Tibial artery (tissue), 4 donors: ENCODE measurements around the gene RASA3.

ENCODE experiments used
- DNase-seq, 2 donors: peaks; one replicate each; pipeline ENCODE4 v3.0.0-alpha.2; 2019
- H3K27ac ChIP-seq, 2 donors: fragments of 200-600 bp; sonication (generic) in 1 of 2; 1 replicate in 1 of 2; 2 replicates in 1 of 2; pipeline ENCODE4 v1.5.1; 2018 to 2019; ENCODE audit warnings: mild to moderate bottlenecking in 1 of 2
- H3K27me3 ChIP-seq, 2 donors: fragments of 200-600 bp; sonication (generic) in 1 of 2; one replicate each; pipeline versions ENCODE4 v1.5.1 to v1.6.0; 2016 to 2019
- H3K36me3 ChIP-seq, 3 donors: fragments of 200-600 bp; sonication (generic) in 2 of 3; one replicate each; pipeline ENCODE4 v1.5.1; 2016 to 2019; ENCODE audit warnings: mild to moderate bottlenecking in 2 of 3
- H3K4me1 ChIP-seq, 4 donors: fragments of 200-600 bp; sonication (generic) in 2 of 4; 1 replicate in 3 of 4; 2 replicates in 1 of 4; pipeline ENCODE4 v1.5.1; 2016 to 2019
- H3K4me3 ChIP-seq, 2 donors: fragments of 200-600 bp; sonication (generic) in 1 of 2; 1 replicate in 1 of 2; 2 replicates in 1 of 2; pipeline ENCODE4 v1.5.1; 2018 to 2019; ENCODE audit warnings: mild to moderate bottlenecking in 2 of 2
- H3K9me3 ChIP-seq, 3 donors: fragments of 200-600 bp; sonication (generic) in 1 of 3; one replicate each; pipeline ENCODE4 v1.5.1; 2016 to 2019
- intact Hi-C: fragments of 100-400 bp; cut with DNase I; formaldehyde crosslinking; loops from one replicate; pipeline ENCODE4 v1.15.0; 2023; ENCODE audit warnings: low total_unique reads
- TF ChIP-seq, protein P1 (sequence below), 2 experiments: fragments of 200-600 bp in 1 of 2; fragments of 450-650 bp in 1 of 2; IDR thresholded peaks; one replicate each; pipeline ENCODE4 v1.5.1; 2017 to 2019; ENCODE audit warnings: antibody characterized with exemption in 2 of 2, mild to moderate bottlenecking in 1 of 2, moderate library complexity in 1 of 2

The RASA3 gene

GRCh38 chr13:114080739-114081561 is 51.5 kb downstream of the RASA3 start:
- no peaks in the 10 kb centered on the region for H3K9me3 ChIP-seq
- H3K4me3 ChIP-seq = no peak overlapping the region
- no peaks in the 10 kb centered on the region for H3K27me3 ChIP-seq
- TF ChIP-seq, protein P1, sequence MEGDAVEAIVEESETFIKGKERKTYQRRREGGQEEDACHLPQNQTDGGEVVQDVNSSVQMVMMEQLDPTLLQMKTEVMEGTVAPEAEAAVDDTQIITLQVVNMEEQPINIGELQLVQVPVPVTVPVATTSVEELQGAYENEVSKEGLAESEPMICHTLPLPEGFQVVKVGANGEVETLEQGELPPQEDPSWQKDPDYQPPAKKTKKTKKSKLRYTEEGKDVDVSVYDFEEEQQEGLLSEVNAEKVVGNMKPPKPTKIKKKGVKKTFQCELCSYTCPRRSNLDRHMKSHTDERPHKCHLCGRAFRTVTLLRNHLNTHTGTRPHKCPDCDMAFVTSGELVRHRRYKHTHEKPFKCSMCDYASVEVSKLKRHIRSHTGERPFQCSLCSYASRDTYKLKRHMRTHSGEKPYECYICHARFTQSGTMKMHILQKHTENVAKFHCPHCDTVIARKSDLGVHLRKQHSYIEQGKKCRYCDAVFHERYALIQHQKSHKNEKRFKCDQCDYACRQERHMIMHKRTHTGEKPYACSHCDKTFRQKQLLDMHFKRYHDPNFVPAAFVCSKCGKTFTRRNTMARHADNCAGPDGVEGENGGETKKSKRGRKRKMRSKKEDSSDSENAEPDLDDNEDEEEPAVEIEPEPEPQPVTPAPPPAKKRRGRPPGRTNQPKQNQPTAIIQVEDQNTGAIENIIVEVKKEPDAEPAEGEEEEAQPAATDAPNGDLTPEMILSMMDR (IDR thresholded peaks at IDR 0.05) = no peak
- peaks cover 0 to 1% (median under 1%) of the 10 kb centered on the region in 3 donors for H3K36me3 ChIP-seq
- intact Hi-C loops = no loop called here
- H3K27ac ChIP-seq = no peak overlapping the region
- peaks cover 0 to 11% (median 6%) of the 10 kb centered on the region in 4 donors for H3K4me1 ChIP-seq
- DNase-seq = peak in 1 of 2 donors; percentile 60

- no peak overlapping the region for H3K4me3 ChIP-seq
- no peaks in the 10 kb centered on the region for H3K27me3 ChIP-seq
- TF ChIP-seq, protein P1 (IDR thresholded peaks at IDR 0.05) = no peak
- peak; percentile 28 to 68 for DNase-seq
- H3K9me3 ChIP-seq = no peaks in the 10 kb centered on the region
- H3K36me3 ChIP-seq = peaks cover 0 to 9% (median 3%) of the 10 kb centered on the region in 3 donors
- no peak overlapping the region for H3K27ac ChIP-seq
- intact Hi-C loops = no loop called here
- H3K4me1 ChIP-seq = peaks cover 0 to 11% (median 6%) of the 10 kb centered on the region in 4 donors
Measured at GRCh38 chr13:114079601-114080536, 52.6 kb downstream of the RASA3 start.

DNA sequence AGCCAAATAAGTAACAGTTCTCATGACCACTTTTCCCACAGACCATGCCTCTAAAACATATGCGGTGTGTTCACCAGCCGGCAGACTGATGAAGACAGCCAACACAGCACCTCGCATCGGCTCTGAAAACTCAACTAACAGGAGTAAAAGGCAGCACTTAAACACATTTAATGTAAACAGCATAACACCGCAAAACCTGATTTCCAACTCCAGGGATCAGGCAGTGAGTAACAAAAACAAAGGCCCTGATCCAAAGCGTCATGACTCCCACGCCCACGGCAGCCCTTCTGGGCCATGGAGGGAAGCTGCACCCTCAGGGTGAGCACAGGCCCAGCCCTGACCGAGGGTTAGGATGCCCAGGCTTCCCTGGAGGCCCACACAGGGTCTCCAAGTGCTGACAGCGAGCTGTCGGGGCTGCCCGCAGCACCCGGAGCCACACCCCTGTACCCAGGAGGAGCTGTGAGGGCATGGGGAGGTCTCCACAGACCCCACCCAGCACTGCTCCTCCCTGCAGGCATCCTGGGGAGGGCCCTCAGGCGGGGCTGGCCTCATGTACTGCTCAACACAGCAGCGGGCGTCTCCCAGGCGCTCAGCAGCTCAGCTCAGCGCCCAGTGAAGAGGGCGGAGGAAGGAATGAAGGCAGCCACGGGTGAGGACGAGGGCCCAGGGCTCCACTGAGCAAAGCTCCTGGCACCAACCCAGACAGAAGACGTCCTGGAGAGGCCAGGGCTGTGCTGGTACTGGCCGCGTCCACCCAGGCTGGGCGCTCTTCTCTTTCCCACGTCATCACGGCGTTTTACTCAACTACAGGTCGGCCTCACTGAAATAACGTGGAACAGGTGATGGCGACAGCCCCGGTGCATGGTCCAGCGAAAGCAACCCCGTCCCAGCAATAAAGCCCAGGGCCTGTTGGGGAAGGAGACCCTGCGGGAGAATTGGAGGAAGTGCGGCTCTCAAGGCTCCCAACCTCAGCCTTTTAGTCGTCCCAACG is 53.7 kb downstream of the RASA3 start:
- TF ChIP-seq, protein P1 (IDR thresholded peaks at IDR 0.05) = no peak
- Histone ChIP-seq H3K9me3 (no peaks in the 10 kb centered on the region), H3K4me1 (peaks cover 0 to 11% (median 6%) of the 10 kb centered on the region in 4 donors), H3K4me3 (no peak overlapping the region), H3K36me3 (peaks cover 0 to 13% (median 3%) of the 10 kb centered on the region in 3 donors), H3K27me3 (no peaks in the 10 kb centered on the region), H3K27ac (peak overlapping the region; percentile 30 to 62)
- peak; percentile 48 to 68 for DNase-seq
- intact Hi-C loops = no loop called here

GRCh38 chr13:114077933-114078325 is 54.5 kb downstream of the RASA3 start:
- intact Hi-C loops = no loop called here
- peak in 1 of 2 donors; percentile 53 for DNase-seq
- Histone ChIP-seq H3K27ac (peak overlapping the region; percentile 30 to 62), H3K36me3 (peaks cover 0 to 16% (median 3%) of the 10 kb centered on the region in 3 donors), H3K27me3 (no peaks in the 10 kb centered on the region), H3K4me3 (no peak overlapping the region), H3K4me1 (peaks cover 0 to 11% (median 6%) of the 10 kb centered on the region in 4 donors), H3K9me3 (no peaks in the 10 kb centered on the region)
- TF ChIP-seq, protein P1 (IDR thresholded peaks at IDR 0.05) = no peak
